ENCODE results near the gene PROK1. TPM values are rescaled to one million over a fixed set of nuclear protein-coding genes. Genes with fewer than 3 reads are reported as not detected.

PROK1 gene
- total and polyA plus RNA-seq, 2 of the 13 experiments (the other 11 are each of a cell fraction or from before 2014, with no cell fraction given): 0.07 TPM; not detected in 1

DNA sequence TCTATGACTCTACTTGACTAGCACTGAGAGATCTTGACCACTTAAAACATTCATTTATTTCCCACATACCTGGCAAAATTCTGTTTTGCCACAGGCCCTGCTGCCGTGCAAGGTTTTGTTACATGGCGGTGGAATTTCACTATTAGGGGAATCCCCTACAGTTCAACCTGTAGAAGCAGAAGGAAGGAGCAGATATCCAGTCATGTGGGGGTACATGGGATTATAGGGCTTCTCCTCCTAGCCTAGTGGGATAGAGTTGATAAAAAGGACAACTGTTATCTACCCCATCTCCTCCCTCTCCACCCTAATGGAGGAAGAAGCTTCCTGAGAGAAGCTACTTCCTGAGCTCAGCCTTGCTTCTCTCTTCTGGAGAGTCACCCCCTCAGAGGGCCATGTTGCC lies 17.7 kb upstream of the PROK1 start:
- Histone ChIP-seq H3K27ac (ENCODE audit: extremely low read length, insufficient read depth, low read length) (no peak overlapping the region), H2AFZ (ENCODE audit: low read length) (no peak overlapping the region), H3K36me3 (replicated peaks in 1 of 2; ENCODE audit: control insufficient read depth in 1 of 2, insufficient read depth in 2 of 2, low read length in 2 of 2) (no peaks in the 10 kb centered on the region), H3K9me3 (ENCODE audit: low read length) (no peaks in the 10 kb centered on the region), H3K79me2 (ENCODE audit: insufficient read depth, low read length) (no peaks in the 10 kb centered on the region), H3K27me3 (ENCODE audit: control insufficient read depth in 1 of 2, insufficient read depth in 2 of 2, low read length in 2 of 2) (peaks cover 1 to 23% of the 10 kb centered on the region in 2 experiments; a peak in 4 of 5 replicates), H3K4me1 (ENCODE audit: insufficient read depth, low read length) (peaks cover 10% of the 10 kb centered on the region; the same call in 1 of the 2 replicates), H3K9ac (ENCODE audit: insufficient read depth, low read depth, low read length) (no peak overlapping the region), H3K4me2 (ENCODE audit: low read depth, low read length) (no peak overlapping the region), H3K4me3 (replicated peaks in 1 of 3; ENCODE audit: insufficient read depth in 1 of 3, low read depth in 2 of 3, low read length in 3 of 3) (no peak overlapping the region), H4K20me1 (ENCODE audit: insufficient read depth, low read length) (no peaks in the 10 kb centered on the region)
- FAIRE-seq: no peak
- WGBS (ENCODE audit: low lambda C conversion rate): 53% methylated on average over 2 of the region's 2 CpGs
- ChIA-PET POLR2A (no interaction called here), CTCF (ENCODE audit: low intra/inter-chr PET ratio, low total read pairs) (no interaction called here)
- TF ChIP-seq ZNF644 (CRISPR knock-in tag; IDR thresholded peaks at IDR 0.05; ENCODE audit: low read depth) (no peak), ZNF552 (CRISPR knock-in tag; IDR thresholded peaks at IDR 0.05; ENCODE audit: borderline replicate concordance) (no peak)
- TF ChIP-seq, protein P1, sequence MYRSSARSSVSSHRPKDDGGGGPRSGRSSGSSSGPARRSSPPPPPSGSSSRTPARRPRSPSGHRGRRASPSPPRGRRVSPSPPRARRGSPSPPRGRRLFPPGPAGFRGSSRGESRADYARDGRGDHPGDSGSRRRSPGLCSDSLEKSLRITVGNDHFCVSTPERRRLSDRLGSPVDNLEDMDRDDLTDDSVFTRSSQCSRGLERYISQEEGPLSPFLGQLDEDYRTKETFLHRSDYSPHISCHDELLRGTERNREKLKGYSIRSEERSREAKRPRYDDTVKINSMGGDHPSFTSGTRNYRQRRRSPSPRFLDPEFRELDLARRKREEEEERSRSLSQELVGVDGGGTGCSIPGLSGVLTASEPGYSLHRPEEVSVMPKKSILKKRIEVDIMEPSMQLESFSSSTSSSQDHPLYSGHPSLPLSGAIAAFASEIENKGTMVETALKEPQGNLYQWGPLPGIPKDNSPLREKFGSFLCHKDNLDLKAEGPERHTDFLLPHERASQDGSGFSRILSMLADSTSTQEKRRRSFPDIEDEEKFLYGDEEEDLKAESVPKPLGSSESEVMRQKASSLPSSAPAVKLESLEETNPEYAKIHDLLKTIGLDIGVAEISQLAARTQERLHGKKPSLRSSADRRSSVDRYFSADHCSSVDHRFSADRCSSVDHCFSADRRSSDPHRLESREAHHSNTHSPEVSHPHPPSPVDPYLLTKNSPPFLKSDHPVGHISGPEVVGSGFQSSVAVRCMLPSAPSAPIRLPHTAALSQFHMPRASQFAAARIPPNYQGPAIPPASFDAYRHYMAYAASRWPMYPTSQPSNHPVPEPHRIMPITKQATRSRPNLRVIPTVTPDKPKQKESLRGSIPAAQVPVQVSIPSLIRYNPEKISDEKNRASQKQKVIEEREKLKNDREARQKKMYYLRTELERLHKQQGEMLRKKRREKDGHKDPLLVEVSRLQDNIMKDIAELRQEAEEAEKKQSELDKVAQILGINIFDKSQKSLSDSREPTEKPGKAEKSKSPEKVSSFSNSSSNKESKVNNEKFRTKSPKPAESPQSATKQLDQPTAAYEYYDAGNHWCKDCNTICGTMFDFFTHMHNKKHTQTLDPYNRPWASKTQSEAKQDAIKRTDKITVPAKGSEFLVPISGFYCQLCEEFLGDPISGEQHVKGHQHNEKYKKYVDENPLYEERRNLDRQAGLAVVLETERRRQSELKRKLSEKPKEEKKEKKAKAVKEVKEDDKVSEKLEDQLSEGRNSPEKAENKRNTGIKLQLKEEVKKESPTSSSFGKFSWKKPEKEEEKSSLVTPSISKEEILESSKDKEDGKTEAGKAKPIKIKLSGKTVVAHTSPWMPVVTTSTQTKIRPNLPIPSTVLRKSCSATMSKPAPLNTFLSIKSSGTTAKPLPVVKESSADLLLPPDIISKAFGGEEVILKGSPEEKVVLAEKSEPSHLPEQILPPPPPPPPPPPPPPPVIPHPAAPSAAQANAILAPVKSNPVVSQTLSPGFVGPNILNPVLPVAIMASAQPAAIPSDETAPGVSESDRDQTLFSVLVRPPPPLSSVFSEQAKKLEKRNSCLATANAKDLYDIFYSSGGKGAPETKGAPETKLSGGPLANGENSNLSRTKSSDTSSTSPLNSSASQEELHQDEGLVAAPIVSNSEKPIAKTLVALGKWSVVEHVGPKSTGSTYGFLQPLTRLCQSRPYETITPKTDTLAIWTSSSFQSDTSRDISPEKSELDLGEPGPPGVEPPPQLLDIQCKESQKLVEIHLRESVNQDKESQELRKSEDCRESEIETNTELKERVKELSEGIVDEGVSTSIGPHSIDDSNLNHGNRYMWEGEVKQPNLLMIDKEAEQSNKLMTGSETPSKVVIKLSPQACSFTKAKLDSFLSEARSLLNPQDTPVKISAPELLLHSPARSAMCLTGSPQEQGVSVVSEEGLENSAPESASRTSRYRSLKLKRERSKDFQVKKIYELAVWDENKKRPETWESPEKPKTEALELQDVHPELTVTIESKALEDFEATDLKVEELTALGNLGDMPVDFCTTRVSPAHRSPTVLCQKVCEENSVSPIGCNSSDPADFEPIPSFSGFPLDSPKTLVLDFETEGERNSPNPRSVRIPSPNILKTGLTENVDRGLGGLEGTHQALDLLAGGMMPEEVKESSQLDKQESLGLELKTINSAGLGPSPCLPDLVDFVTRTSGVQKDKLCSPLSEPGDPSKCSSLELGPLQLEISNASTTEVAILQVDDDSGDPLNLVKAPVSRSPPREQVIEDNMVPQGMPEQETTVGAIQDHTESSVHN (CRISPR knock-in tag; IDR thresholded peaks at IDR 0.05): no peak
- TF ChIP-seq, protein P2, sequence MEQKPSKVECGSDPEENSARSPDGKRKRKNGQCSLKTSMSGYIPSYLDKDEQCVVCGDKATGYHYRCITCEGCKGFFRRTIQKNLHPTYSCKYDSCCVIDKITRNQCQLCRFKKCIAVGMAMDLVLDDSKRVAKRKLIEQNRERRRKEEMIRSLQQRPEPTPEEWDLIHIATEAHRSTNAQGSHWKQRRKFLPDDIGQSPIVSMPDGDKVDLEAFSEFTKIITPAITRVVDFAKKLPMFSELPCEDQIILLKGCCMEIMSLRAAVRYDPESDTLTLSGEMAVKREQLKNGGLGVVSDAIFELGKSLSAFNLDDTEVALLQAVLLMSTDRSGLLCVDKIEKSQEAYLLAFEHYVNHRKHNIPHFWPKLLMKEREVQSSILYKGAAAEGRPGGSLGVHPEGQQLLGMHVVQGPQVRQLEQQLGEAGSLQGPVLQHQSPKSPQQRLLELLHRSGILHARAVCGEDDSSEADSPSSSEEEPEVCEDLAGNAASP (CRISPR knock-in tag; IDR thresholded peaks at IDR 0.05; ENCODE audit: borderline replicate concordance): no peak
- DNase-seq (ENCODE audit: low spot score): no peak
- no peak for ATAC-seq
- intact Hi-C loops (cut with micrococcal nuclease; ENCODE audit: unreplicated experiment) (no loop called here), in situ Hi-C loops (cut with HindIII; ENCODE audit: extremely low pct_ligation_motif_present, low pct_unique_long_range_greater_than_20kb) (no loop called here)
- no TSS peak for BruUV-seq (replicated peaks)
